ENCODE results near the gene SPP1.

SPP1 gene

GRCh38 chr4:87953826-87954225 lies 21.7 kb upstream of the SPP1 start:
- no peaks in the 10 kb centered on the region; the same call in 1 of the 2 replicates for H3K4me1 ChIP-seq (ENCODE audit: control insufficient read depth, insufficient read depth, low read length)
- TF ChIP-seq FEZF1 (tag by site-specific recombination; IDR thresholded peaks at IDR 0.05) (no peak), ZNF585B (tag by site-specific recombination; IDR thresholded peaks at IDR 0.05) (no peak), ZNF280C (tag by site-specific recombination; IDR thresholded peaks at IDR 0.05) (no peak), HOXA7 (CRISPR knock-in tag; IDR thresholded peaks at IDR 0.05; ENCODE audit: borderline replicate concordance) (no peak), ZNF626 (tag by site-specific recombination; IDR thresholded peaks at IDR 0.05) (no peak), ZNF426 (tag by site-specific recombination; IDR thresholded peaks at IDR 0.05) (no peak), PRDM6 (tag by site-specific recombination; IDR thresholded peaks at IDR 0.05) (no peak)
- H3K36me3 ChIP-seq (ENCODE audit: control insufficient read depth in 2 of 2, insufficient read depth in 1 of 2, low read length in 2 of 2), result no peaks in the 10 kb centered on the region
- POLR2A ChIA-PET, result no interaction called here
- H3K4me3 ChIP-seq (ENCODE audit: low read depth, low read length), result no peak overlapping the region
- H3K9me3 ChIP-seq (ENCODE audit: control insufficient read depth, insufficient read depth, low read depth, low read length), result no peaks in the 10 kb centered on the region
- CTCF ChIA-PET, result interaction anchor here (1.9 kb wide), 1 partner anchor 22 kb away, joined by 4 read pairs; the partner anchor contains the start of gene SPP1
- H3K27ac ChIP-seq (ENCODE audit: extremely low read depth, low read depth, low read length), result no peak overlapping the region

- Histone ChIP-seq H3K9me3 (ENCODE audit: control insufficient read depth, insufficient read depth, low read depth, low read length) (no peaks in the 10 kb centered on the region), H3K27ac (ENCODE audit: extremely low read depth, low read depth, low read length) (no peak overlapping the region), H3K36me3 (ENCODE audit: control insufficient read depth in 2 of 2, insufficient read depth in 1 of 2, low read length in 2 of 2) (no peaks in the 10 kb centered on the region), H3K4me1 (ENCODE audit: control insufficient read depth, insufficient read depth, low read length) (no peaks in the 10 kb centered on the region), H3K4me3 (ENCODE audit: low read depth, low read length) (no peak overlapping the region)
- CTCF ChIA-PET, result interaction anchor here (1.5 to 3.1 kb wide), 2 partner anchors 17 to 255 kb away, joined by 3 to 15 read pairs; no protein-coding TSS in a partner anchor
- TF ChIP-seq ZNF626 (tag by site-specific recombination; IDR thresholded peaks at IDR 0.05) (no peak), ZNF501 (tag by site-specific recombination; IDR thresholded peaks at IDR 0.05) (no peak), ZNF610 (tag by site-specific recombination; IDR thresholded peaks at IDR 0.05; ENCODE audit: borderline replicate concordance) (no peak), SP7 (tag by site-specific recombination; IDR thresholded peaks at IDR 0.05) (no peak), REPIN1 (tag by site-specific recombination; IDR thresholded peaks at IDR 0.05; ENCODE audit: low read depth) (no peak), ZNF184 (tag by site-specific recombination; IDR thresholded peaks at IDR 0.05) (no peak), ZNF354C (tag by site-specific recombination; IDR thresholded peaks at IDR 0.05; ENCODE audit: borderline replicate concordance, low read depth) (no peak), ZNF585B (tag by site-specific recombination; IDR thresholded peaks at IDR 0.05) (no peak), ZFP37 (tag by site-specific recombination; IDR thresholded peaks at IDR 0.05) (no peak), PRDM4 (tag by site-specific recombination; IDR thresholded peaks at IDR 0.05) (no peak), GLI2 (tag by site-specific recombination; IDR thresholded peaks at IDR 0.05; ENCODE audit: borderline replicate concordance, low read depth) (no peak), ZNF214 (tag by site-specific recombination; IDR thresholded peaks at IDR 0.05; ENCODE audit: borderline replicate concordance) (no peak), ZNF549 (tag by site-specific recombination; IDR thresholded peaks at IDR 0.05) (no peak), ZNF416 (tag by site-specific recombination; IDR thresholded peaks at IDR 0.05) (no peak)
- POLR2A ChIA-PET, result no interaction called here
These were observed 19.0 kb upstream of the SPP1 start for GRCh38 chr4:87956501-87956900.
